A549 (cell line): Measurements from ENCODE around the gene SORT1.

Experiments used
- BHLHE40 ChIP-seq: IDR thresholded peaks from 2 replicates; pipeline ENCODE4 v1.6.1; 2012; ENCODE audit warnings: low read depth, low read length, inconsistent platforms
- CTCF ChIP-seq: fragments of >200 bp; sonication (Bioruptor Twin); formaldehyde crosslinking; IDR thresholded peaks from 3 replicates; pipeline ENCODE4 v1.5.1; 2016
- POLR2A ChIP-seq: IDR thresholded peaks from 2 replicates; pipeline ENCODE4 v1.6.1; 2012; ENCODE audit warnings: mild to moderate bottlenecking, low read length
- RCOR1 ChIP-seq: fragments of 150-350 bp; IDR thresholded peaks from 2 replicates; pipeline ENCODE4 v1.6.1; 2014; ENCODE audit warnings: antibody characterized with exemption, low read length, low read depth
- ZSCAN20 ChIP-seq: fragments of 250-450 bp; sonication (Bioruptor Pico); IDR thresholded peaks from 2 replicates; pipeline ENCODE4 v1.8.0; 2022; ENCODE audit warnings: mild to moderate bottlenecking, moderate library complexity
- TF ChIP-seq, protein P1 (sequence below): fragments of 200-600 bp; sonication (generic); IDR thresholded peaks from 2 replicates; pipeline ENCODE4 v1.6.1; 2016; ENCODE audit warnings: antibody characterized with exemption, mild to moderate bottlenecking, moderate library complexity

- TF ChIP-seq ZSCAN20 (CRISPR knock-in tag), result no peak
- no peak for TF ChIP-seq CTCF
- TF ChIP-seq, protein P1, sequence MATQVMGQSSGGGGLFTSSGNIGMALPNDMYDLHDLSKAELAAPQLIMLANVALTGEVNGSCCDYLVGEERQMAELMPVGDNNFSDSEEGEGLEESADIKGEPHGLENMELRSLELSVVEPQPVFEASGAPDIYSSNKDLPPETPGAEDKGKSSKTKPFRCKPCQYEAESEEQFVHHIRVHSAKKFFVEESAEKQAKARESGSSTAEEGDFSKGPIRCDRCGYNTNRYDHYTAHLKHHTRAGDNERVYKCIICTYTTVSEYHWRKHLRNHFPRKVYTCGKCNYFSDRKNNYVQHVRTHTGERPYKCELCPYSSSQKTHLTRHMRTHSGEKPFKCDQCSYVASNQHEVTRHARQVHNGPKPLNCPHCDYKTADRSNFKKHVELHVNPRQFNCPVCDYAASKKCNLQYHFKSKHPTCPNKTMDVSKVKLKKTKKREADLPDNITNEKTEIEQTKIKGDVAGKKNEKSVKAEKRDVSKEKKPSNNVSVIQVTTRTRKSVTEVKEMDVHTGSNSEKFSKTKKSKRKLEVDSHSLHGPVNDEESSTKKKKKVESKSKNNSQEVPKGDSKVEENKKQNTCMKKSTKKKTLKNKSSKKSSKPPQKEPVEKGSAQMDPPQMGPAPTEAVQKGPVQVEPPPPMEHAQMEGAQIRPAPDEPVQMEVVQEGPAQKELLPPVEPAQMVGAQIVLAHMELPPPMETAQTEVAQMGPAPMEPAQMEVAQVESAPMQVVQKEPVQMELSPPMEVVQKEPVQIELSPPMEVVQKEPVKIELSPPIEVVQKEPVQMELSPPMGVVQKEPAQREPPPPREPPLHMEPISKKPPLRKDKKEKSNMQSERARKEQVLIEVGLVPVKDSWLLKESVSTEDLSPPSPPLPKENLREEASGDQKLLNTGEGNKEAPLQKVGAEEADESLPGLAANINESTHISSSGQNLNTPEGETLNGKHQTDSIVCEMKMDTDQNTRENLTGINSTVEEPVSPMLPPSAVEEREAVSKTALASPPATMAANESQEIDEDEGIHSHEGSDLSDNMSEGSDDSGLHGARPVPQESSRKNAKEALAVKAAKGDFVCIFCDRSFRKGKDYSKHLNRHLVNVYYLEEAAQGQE, result no peak
- no peak for TF ChIP-seq BHLHE40
- no peak for TF ChIP-seq POLR2A
- TF ChIP-seq RCOR1, result no peak
These were observed 103.2 kb downstream of the SORT1 start for GRCh38 chr1:109294481-109294880.
